Panc1 (cell line): ENCODE data around the gene SERPINB13.

Source experiments
- SIN3A ChIP-seq: IDR thresholded peaks from 2 replicates; pipeline ENCODE4 v1.6.1; 2012; ENCODE audit warnings: low read depth, mild to moderate bottlenecking, low read length, moderate library complexity, borderline replicate concordance; ENCODE audit not compliant: insufficient read depth
- TF ChIP-seq, protein P1 (sequence below): fragments of 450-650 bp; IDR thresholded peaks from 2 replicates; pipeline ENCODE4 v1.5.1; 2017; ENCODE audit warnings: mild to moderate bottlenecking

DNA sequence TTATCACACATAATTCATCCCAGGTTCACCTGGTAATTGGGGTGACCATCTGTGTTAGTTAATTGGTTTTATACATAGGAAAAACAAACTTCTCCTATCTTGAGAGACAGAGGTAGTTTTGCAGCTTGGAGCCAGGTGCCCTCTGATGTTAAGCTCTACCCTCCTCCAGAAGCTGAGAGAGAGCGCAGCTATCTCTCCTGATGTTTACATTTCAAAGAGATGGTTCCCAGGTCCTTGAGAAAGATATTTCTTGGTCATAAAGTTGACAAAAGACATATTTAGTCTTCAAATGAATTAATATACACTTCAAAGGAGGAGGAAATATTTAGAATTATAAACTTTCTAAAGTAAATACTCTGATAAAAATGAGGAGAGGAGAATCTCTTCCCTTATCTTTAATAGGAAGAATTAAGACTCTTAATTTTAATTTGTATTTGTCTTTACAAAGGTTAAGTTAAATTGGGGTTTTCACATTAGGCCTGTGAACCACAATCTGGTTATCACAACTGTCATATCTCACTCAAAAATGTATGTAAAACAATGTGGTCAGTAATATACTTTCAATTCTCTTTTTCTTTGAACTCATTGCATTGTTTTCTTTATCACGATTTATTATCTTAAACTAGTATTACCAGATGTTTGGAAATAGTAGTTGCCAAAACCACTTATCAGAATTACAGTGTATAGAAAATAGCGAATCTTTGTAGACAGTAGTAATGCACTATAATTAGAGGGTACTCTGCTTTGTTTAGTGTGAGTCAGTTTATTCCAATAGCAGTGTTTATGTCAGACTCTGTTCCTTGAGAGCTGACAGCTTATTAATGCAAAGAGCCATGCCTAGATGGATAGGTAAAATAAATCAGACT is 30.1 kb downstream of the SERPINB13 start:
- TF ChIP-seq, protein P1, sequence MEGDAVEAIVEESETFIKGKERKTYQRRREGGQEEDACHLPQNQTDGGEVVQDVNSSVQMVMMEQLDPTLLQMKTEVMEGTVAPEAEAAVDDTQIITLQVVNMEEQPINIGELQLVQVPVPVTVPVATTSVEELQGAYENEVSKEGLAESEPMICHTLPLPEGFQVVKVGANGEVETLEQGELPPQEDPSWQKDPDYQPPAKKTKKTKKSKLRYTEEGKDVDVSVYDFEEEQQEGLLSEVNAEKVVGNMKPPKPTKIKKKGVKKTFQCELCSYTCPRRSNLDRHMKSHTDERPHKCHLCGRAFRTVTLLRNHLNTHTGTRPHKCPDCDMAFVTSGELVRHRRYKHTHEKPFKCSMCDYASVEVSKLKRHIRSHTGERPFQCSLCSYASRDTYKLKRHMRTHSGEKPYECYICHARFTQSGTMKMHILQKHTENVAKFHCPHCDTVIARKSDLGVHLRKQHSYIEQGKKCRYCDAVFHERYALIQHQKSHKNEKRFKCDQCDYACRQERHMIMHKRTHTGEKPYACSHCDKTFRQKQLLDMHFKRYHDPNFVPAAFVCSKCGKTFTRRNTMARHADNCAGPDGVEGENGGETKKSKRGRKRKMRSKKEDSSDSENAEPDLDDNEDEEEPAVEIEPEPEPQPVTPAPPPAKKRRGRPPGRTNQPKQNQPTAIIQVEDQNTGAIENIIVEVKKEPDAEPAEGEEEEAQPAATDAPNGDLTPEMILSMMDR = no peak
- TF ChIP-seq SIN3A = no peak
